HUES64 (cell line): Measurements from ENCODE around the gene FMO5.

Experiments used
- H3K27ac ChIP-seq: 2 replicates; pipeline ENCODE4 v1.7.0; 2013; ENCODE audit warnings: low read depth, low read length, inconsistent platforms
- H3K27me3 ChIP-seq: 2 replicates; pipeline ENCODE4 v1.6.1; 2013; ENCODE audit warnings: mild to moderate bottlenecking, low read length; ENCODE audit not compliant: insufficient read depth
- H3K36me3 ChIP-seq: 2 replicates; pipeline ENCODE4 v1.6.1; 2013; ENCODE audit warnings: mild to moderate bottlenecking, low read length; ENCODE audit not compliant: insufficient read depth
- H3K4me1 ChIP-seq: 2 replicates; pipeline ENCODE4 v1.6.1; 2013; ENCODE audit warnings: mild to moderate bottlenecking, low read length, moderate library complexity; ENCODE audit not compliant: insufficient read depth
- H3K4me3 ChIP-seq: 2 replicates; pipeline ENCODE4 v1.5.1; 2013; ENCODE audit warnings: mild to moderate bottlenecking, low read length, moderate library complexity
- H3K9ac ChIP-seq: 2 replicates; pipeline ENCODE4 v1.6.1; 2013; ENCODE audit warnings: mild to moderate bottlenecking, low read depth, low read length
- H3K9me3 ChIP-seq: 2 replicates; pipeline ENCODE4 v1.6.1; 2013; ENCODE audit warnings: low read depth, low read length; ENCODE audit not compliant: insufficient read depth
- WGBS: fragments of 150-250, 120-280 bp; methylation state at CpG from one replicate; pipeline ENCODE4 v1.1.7; 2013; ENCODE audit warnings: missing lambda C conversion rate; 5-methylcytosine and 5-hydroxymethylcytosine counted together

The FMO5 gene

GRCh38 chr1:147215540-147215916 lies 9.6 kb downstream of the FMO5 start:
- 90% methylated on average over 2 of the region's 2 CpGs for WGBS
- H3K36me3 ChIP-seq: no peaks in the 10 kb centered on the region
- no peaks in the 10 kb centered on the region for H3K4me1 ChIP-seq
- H3K27ac ChIP-seq: no peak overlapping the region
- H3K9me3 ChIP-seq: no peaks in the 10 kb centered on the region
- H3K27me3 ChIP-seq: no peaks in the 10 kb centered on the region
- H3K9ac ChIP-seq: no peak overlapping the region
- no peak overlapping the region for H3K4me3 ChIP-seq

GRCh38 chr1:147214842-147215539 lies 10.1 kb downstream of the FMO5 start:
- no peaks in the 10 kb centered on the region for H3K4me1 ChIP-seq
- no peaks in the 10 kb centered on the region for H3K27me3 ChIP-seq
- H3K27ac ChIP-seq: no peak overlapping the region
- no peak overlapping the region for H3K4me3 ChIP-seq
- H3K36me3 ChIP-seq: no peaks in the 10 kb centered on the region
- H3K9ac ChIP-seq: no peak overlapping the region
- no peaks in the 10 kb centered on the region for H3K9me3 ChIP-seq

DNA sequence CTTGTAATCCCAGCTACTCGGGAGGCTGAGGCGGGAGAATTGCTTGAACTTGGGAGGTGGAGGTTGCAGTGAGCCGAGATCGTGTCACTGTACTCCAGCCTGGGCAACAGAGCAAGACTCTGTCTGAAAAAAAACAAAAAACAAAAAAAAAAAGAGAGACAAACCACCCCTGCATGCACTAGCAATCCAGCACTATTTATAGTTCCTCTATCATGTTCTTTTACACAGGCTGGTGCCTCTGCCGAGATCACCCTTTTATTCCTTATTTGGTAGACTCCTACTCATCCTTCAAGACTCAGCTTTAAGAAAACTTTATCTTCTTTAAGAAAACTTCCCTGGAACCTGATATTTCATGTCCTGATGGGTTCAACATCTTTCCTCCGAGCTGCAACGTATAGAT lies 10.8 kb downstream of the FMO5 start:
- WGBS: 92% methylated on average over 7 of the region's 7 CpGs
- H3K27ac ChIP-seq: no peak overlapping the region
- H3K4me1 ChIP-seq: no peaks in the 10 kb centered on the region
- H3K9ac ChIP-seq: no peak overlapping the region
- no peak overlapping the region for H3K4me3 ChIP-seq
- H3K9me3 ChIP-seq: no peaks in the 10 kb centered on the region
- no peaks in the 10 kb centered on the region for H3K27me3 ChIP-seq
- no peaks in the 10 kb centered on the region for H3K36me3 ChIP-seq

- no peak overlapping the region for H3K4me3 ChIP-seq
- H3K4me1 ChIP-seq: no peaks in the 10 kb centered on the region
- H3K9me3 ChIP-seq: no peaks in the 10 kb centered on the region
- no peaks in the 10 kb centered on the region for H3K27me3 ChIP-seq
- no peak overlapping the region for H3K27ac ChIP-seq
- H3K36me3 ChIP-seq: no peaks in the 10 kb centered on the region
- no peak overlapping the region for H3K9ac ChIP-seq
Measured at GRCh38 chr1:147213271-147213670, 11.9 kb downstream of the FMO5 start.

DNA sequence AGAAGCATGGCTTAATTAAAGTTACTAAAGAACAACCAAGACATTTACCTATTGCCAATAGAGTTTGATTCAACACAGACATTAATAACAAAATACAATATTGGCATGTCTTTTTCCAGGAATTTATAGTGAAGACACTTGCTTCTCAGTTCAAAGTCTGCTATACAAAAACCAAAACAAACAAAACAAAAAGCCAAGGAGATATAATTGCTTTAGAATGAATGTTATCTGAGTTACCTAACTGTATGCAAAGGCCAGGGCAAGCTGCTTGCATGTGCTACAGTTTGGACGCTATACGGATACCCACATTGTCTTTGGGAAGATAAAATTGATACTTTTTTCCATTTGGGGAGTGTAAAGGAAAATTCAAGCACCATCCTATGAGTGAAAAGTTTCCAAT lies 13.6 kb downstream of the FMO5 start:
- Histone ChIP-seq H3K4me3 (no peak overlapping the region), H3K9me3 (no peaks in the 10 kb centered on the region), H3K4me1 (no peaks in the 10 kb centered on the region), H3K9ac (no peak overlapping the region), H3K36me3 (no peaks in the 10 kb centered on the region), H3K27me3 (no peaks in the 10 kb centered on the region), H3K27ac (no peak overlapping the region)
- WGBS: 93% methylated on average over 2 of the region's 2 CpGs

- H3K4me3 ChIP-seq: no peak overlapping the region
- no peak overlapping the region for H3K9ac ChIP-seq
- H3K27ac ChIP-seq: no peak overlapping the region
- no peaks in the 10 kb centered on the region for H3K9me3 ChIP-seq
- no peaks in the 10 kb centered on the region for H3K36me3 ChIP-seq
- no peaks in the 10 kb centered on the region for H3K27me3 ChIP-seq
- WGBS: 92% methylated on average over 1 of the region's 2 CpGs
- H3K4me1 ChIP-seq: no peaks in the 10 kb centered on the region
Measured at GRCh38 chr1:147210987-147211386, 14.2 kb downstream of the FMO5 start.

DNA sequence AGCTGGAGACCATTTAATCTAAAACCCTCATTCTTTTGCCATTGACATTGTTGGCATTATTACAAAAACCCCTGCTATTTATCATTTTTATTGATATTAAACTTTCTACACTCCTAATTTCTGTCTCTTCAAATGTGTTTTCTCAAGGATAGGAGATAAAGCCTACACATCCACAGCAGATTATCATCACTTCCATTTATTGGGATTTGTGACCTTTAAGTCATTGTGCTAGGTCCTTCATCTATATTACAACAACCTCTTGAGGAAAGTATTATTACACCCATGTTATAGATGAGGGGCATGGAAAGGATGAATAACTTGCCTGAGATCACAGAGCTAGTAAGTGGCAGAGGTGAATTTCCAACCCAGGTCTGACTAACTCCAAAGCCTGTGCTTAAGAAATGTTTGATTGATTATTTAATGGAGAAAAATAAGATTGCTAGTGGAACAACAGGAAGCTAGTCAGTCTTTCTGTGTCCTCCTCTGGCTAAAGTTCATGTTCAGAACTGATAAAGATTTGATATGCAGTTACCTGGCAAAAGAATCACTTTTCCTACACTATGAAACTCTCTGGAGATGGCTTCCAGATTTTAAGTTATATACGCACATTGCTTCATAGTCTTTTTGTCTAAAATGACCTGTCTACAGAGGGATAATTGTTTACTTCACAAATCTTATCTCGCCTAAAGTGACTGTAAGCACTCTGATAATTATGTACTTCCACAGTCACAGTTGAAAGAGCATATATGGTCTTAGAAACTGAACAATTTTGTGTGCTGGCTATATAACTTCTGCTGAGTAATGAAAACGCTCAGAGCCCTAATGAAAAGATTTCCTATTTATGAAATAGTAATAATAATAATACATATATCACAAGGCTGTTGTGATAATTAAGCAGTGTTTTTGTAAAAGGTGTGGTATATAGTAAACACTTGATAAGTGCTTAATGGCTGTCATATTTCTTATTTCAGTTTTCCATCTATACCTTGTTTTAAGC lies 15.0 kb downstream of the FMO5 start:
- H3K4me3 ChIP-seq: no peak overlapping the region
- no peaks in the 10 kb centered on the region for H3K27me3 ChIP-seq
- no peaks in the 10 kb centered on the region for H3K36me3 ChIP-seq
- H3K9ac ChIP-seq: no peak overlapping the region
- 100% methylated on average over 2 of the region's 3 CpGs for WGBS
- no peak overlapping the region for H3K27ac ChIP-seq
- H3K9me3 ChIP-seq: no peaks in the 10 kb centered on the region
- H3K4me1 ChIP-seq: no peaks in the 10 kb centered on the region

GRCh38 chr1:147208619-147209018 lies 16.5 kb downstream of the FMO5 start:
- Histone ChIP-seq H3K27me3 (no peaks in the 10 kb centered on the region), H3K9ac (no peak overlapping the region), H3K27ac (no peak overlapping the region), H3K4me1 (no peaks in the 10 kb centered on the region), H3K4me3 (no peak overlapping the region), H3K36me3 (no peaks in the 10 kb centered on the region), H3K9me3 (no peaks in the 10 kb centered on the region)
- WGBS: 97% methylated on average over 7 of the region's 7 CpGs

DNA sequence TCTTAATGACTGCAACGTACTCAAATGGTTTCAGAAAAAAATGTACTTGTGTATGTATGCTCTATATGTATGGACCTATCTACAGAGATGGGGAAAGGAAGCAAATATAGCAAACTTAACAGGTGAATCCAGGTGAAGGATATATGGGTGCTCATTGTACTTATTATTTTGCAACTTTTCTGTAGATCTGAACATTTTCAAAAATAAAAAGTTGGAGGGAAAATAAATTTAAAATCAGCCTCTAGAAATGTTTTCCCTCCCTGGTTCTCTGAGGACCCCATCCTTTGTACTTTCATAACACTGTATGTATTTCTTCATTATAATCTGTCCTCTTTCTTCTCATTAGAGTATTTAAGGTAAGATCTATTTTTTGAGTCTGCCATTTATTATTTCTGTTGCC lies 17.9 kb downstream of the FMO5 start:
- H3K27me3 ChIP-seq: no peaks in the 10 kb centered on the region
- no peaks in the 10 kb centered on the region for H3K9me3 ChIP-seq
- H3K4me3 ChIP-seq: no peak overlapping the region
- no peak overlapping the region for H3K27ac ChIP-seq
- H3K9ac ChIP-seq: no peak overlapping the region
- 100% methylated on average over 1 of the region's 1 CpG for WGBS
- no peaks in the 10 kb centered on the region for H3K4me1 ChIP-seq
- H3K36me3 ChIP-seq: no peaks in the 10 kb centered on the region

DNA sequence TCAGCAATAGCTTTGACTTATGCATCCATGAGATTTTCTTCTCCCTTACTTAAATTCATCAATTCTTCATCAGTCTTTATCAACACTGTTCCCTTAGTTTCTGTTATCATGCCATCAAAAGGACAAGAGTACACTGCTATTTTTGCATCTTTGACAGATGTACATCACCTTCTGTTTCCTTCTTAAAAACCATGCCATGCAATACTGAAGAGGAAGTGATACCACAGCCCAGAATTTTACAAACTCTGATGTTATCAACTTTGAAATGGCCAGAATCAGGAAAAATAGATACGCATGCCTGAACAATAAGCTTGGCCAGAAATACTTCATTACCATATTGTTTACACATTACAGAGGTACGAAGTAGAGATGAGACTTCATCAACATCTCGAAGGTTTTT lies 21.1 kb downstream of the FMO5 start:
- no peak overlapping the region for H3K9ac ChIP-seq
- no peaks in the 10 kb centered on the region for H3K9me3 ChIP-seq
- no peak overlapping the region for H3K4me3 ChIP-seq
- H3K27me3 ChIP-seq: no peaks in the 10 kb centered on the region
- WGBS: 92% methylated on average over 3 of the region's 3 CpGs
- no peaks in the 10 kb centered on the region for H3K4me1 ChIP-seq
- H3K27ac ChIP-seq: no peak overlapping the region
- no peaks in the 10 kb centered on the region for H3K36me3 ChIP-seq

- Histone ChIP-seq H3K36me3 (no peaks in the 10 kb centered on the region), H3K27ac (no peak overlapping the region), H3K4me1 (no peaks in the 10 kb centered on the region), H3K9ac (no peak overlapping the region), H3K9me3 (no peaks in the 10 kb centered on the region), H3K27me3 (no peaks in the 10 kb centered on the region), H3K4me3 (no peak overlapping the region)
- WGBS: 89% methylated on average over 2 of the region's 2 CpGs
Measured at GRCh38 chr1:147202576-147202975, 22.6 kb downstream of the FMO5 start.
